Activated T-cell treated with anti-CD3 and anti-CD28 coated beads, Interleukin-2, amount 50 U/mL, for 4 hours (primary cell): ENCODE data around the gene TPI1. TPM values are rescaled to one million over a fixed set of nuclear protein-coding genes. Genes with fewer than 3 reads are reported as not detected.

Experiments used
- ATAC-seq, 2 donors: fragments of 200-7000 bp; cut with Tn5 transposase; one replicate each; pipeline ENCODE4 v1.10.0; 2021
- DNase-seq: peaks from one replicate; pipeline ENCODE4 v3.0.0-alpha.2; 2020
- H3K27me3 Mint-ChIP-seq: one replicate; pipeline ENCODE4 v1.8.0; 2021; ENCODE audit warnings: low read depth, mixed read lengths
- H3K36me3 Mint-ChIP-seq: one replicate; pipeline ENCODE4 v1.8.0; 2022; ENCODE audit warnings: mixed read lengths; ENCODE audit not compliant: insufficient read depth
- H3K4me1 Mint-ChIP-seq: one replicate; pipeline ENCODE4 v1.8.0; 2021; ENCODE audit warnings: low read depth, mixed read lengths
- H3K4me3 Mint-ChIP-seq: one replicate; pipeline ENCODE4 v1.8.0; 2021; ENCODE audit warnings: mild to moderate bottlenecking, moderate library complexity, mixed read lengths
- H3K9me3 Mint-ChIP-seq: one replicate; pipeline ENCODE4 v1.8.0; 2021; ENCODE audit warnings: mixed read lengths
- total RNA-seq, 3 donors: library from RNA; stranded (reverse); gene quantifications; one replicate each; pipeline ENCODE4 v1.2.1, GENCODE V29; 2021

Gene TPI1
- total RNA-seq, 3 donors from 2014 or later: 1,135 to 1,217 (median 1,169) TPM

DNA sequence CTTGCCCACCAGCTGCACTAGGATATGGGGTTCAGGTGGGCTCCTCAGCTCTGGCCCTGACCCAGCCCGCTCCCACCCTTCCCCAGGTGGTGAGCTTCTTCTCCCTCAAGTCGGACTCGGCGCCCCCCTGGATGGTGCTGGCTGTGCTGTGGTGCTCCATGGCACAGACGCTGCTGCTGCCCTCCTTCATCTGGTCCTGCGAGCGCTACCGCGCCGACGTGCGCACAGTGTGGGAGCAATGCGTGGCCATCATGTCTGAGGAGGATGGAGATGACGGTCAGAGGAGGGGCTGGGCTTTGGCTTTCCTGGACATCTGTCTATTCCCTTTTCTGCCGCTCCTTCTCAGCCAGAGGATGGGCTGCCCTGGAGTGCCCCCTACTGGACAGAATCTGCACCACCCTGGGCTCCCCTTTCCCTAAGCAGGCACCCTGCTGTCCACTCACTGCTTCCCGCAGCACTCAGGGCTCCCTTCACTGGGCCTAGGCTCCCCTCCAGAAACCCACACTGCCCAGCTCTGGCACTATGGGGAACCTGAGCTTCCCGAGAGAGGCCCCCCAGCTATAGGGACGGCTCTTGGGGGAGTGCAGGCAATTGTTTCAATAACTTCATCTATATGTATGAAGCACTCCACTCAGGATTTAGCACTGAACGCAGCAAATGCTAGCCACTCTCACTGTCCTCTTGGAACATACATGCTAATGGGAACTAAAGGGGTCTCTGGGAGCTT lies 41.8 kb upstream of the TPI1 start:
- Mint-ChIP-seq H3K4me1 (peaks cover 27% of the 10 kb centered on the region), H3K36me3 (no peaks in the 10 kb centered on the region), H3K9me3 (no peaks in the 10 kb centered on the region), H3K4me3 (no peak overlapping the region), H3K27me3 (peaks cover 40% of the 10 kb centered on the region)
- DNase-seq (peak; percentile 84), ATAC-seq (peak; percentile 62 to 63)

DNA sequence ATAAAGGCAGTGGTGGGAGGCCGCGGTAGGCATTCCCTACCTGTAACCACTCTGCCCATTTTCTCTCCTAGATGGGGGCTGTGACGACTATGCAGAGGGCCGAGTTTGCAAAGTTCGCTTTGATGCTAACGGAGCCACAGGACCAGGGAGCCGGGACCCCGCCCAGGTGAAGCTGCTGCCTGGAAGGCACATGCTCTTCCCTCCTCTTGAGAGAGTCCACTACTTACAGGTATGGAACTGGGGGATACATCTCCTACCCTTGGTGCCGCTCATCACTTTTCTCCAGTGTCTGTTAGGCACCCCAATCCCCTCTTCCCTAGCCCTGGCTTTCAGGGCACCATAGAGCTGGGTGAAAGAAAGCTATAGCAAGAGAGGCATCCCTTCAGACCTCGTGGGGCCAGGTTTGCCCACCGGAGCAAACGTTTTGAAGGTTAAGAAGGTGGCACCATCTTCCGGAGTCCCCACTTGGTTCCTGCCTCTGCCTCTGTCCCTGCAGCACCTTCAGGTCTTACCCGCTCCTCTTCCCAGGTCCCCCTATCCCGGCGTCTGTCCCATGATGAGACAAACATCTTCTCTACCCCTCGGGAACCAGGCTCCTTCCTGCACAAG lies 41.1 kb upstream of the TPI1 start:
- H3K36me3 Mint-ChIP-seq: no peaks in the 10 kb centered on the region
- H3K4me1 Mint-ChIP-seq: peaks cover 20% of the 10 kb centered on the region
- H3K9me3 Mint-ChIP-seq: no peaks in the 10 kb centered on the region
- DNase-seq (no peak), ATAC-seq (no peak)
- no peak overlapping the region for H3K4me3 Mint-ChIP-seq
- H3K27me3 Mint-ChIP-seq: peaks cover 43% of the 10 kb centered on the region

DNA sequence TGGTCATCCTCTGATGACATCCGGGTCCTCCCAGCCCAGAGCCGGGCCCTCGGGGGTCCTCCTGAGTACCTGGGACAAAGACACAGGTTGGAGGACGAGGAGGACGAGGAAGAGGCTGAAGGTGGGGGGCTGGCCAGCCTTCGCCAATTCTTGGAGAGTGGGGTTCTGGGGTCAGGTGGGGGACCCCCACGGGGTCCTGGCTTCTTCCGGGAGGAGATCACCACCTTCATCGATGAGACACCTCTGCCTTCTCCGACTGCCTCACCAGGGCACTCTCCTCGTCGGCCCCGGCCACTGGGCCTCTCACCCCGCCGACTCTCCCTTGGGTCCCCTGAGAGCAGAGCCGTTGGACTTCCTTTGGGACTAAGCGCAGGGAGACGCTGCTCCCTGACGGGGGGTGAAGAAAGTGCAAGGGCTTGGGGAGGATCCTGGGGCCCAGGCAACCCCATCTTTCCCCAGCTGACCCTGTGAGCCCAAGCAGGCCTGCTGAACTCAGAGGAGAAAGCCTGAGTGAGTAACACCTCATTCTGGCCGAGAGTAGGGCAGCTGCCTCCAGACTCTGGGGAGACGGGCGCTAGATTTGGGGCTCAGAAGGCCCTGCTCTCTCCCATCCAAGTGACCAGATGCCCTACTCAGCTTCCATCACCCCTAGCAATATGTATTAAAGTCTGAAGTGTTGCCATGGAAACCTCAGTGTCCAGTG lies 40.4 kb upstream of the TPI1 start:
- DNase-seq (no peak), ATAC-seq (no peak)
- H3K4me3 Mint-ChIP-seq: peak overlapping the region; percentile 50
- H3K4me1 Mint-ChIP-seq: peaks cover 18% of the 10 kb centered on the region
- peaks cover 42% of the 10 kb centered on the region for H3K27me3 Mint-ChIP-seq
- no peaks in the 10 kb centered on the region for H3K9me3 Mint-ChIP-seq
- H3K36me3 Mint-ChIP-seq: no peaks in the 10 kb centered on the region

DNA sequence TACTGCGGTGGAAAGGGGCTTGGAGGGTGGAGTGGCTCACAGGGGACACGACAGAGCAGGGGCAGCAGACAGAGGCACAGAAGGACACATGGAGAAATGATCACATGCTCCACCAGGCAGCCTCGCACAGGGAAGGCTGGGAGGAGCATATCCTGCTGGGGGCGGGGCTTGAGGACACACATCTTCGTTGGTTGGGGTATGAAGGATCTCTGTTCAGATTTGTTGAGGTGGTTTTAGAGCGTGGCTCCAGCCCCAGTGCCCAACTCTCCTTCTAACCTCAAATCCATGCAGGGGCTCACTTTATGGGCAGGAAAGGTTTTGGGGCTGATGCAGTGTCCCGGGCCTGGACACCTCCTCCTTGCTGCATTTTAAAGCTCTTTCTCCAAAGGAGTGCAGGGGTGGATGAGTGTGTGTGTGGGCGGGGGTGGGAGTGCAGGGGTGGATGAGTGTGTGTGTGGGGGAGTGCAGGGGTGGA lies 39.9 kb upstream of the TPI1 start:
- Mint-ChIP-seq H3K36me3 (no peaks in the 10 kb centered on the region), H3K27me3 (peaks cover 40% of the 10 kb centered on the region), H3K4me1 (peaks cover 15% of the 10 kb centered on the region), H3K4me3 (peak overlapping the region; percentile 50), H3K9me3 (no peaks in the 10 kb centered on the region)
- no peak for ATAC-seq
- DNase-seq: peak; percentile 48

DNA sequence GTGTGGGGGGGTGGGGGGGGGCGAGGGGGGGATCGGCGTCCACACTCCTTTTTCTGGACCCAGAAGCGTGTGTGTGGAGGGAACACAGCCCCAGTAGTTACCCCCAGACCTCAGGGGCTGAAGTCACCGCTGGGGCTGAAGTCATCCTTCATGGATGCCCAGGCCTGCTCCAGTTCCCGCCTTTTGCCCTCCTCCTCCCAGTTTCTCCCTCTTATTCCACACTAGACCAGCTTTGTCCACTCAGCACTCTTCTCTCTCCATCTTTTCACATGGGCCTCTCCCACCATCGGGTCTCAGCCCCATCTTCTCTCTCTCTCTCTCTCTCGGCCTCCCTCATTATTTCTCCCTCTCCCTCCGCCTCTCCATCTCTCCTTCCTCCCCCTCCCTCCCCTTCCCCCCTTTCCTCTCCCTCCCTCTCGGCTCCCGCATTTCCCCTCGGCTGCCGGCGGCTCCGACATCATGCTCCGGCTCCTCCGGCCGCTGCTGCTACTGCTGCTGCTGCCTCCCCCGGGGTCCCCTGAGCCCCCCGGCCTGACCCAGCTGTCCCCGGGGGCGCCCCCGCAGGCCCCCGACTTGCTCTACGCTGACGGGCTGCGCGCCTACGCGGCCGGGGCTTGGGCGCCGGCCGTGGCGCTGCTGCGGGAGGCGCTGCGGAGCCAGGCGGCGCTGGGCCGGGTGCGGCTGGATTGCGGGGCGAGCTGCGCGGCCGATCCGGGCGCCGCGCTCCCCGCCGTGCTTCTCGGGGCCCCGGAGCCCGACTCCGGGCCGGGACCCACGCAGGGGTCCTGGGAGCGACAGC lies 39.1 kb upstream of the TPI1 start, which contains the start of gene P3H3:
TSS of gene P3H3 (plus strand) at position 426 of the 799 bp plus-strand sequence. CDS start at position 460, 34 bp downstream.
- no peaks in the 10 kb centered on the region for H3K36me3 Mint-ChIP-seq
- H3K27me3 Mint-ChIP-seq: peaks cover 34% of the 10 kb centered on the region
- peaks cover 15% of the 10 kb centered on the region for H3K4me1 Mint-ChIP-seq
- ATAC-seq: peak; percentile 51 to 55
- no peaks in the 10 kb centered on the region for H3K9me3 Mint-ChIP-seq
- peak within 1 kb of the TSS; percentile 82 for H3K4me3 Mint-ChIP-seq
- no peak for DNase-seq

DNA sequence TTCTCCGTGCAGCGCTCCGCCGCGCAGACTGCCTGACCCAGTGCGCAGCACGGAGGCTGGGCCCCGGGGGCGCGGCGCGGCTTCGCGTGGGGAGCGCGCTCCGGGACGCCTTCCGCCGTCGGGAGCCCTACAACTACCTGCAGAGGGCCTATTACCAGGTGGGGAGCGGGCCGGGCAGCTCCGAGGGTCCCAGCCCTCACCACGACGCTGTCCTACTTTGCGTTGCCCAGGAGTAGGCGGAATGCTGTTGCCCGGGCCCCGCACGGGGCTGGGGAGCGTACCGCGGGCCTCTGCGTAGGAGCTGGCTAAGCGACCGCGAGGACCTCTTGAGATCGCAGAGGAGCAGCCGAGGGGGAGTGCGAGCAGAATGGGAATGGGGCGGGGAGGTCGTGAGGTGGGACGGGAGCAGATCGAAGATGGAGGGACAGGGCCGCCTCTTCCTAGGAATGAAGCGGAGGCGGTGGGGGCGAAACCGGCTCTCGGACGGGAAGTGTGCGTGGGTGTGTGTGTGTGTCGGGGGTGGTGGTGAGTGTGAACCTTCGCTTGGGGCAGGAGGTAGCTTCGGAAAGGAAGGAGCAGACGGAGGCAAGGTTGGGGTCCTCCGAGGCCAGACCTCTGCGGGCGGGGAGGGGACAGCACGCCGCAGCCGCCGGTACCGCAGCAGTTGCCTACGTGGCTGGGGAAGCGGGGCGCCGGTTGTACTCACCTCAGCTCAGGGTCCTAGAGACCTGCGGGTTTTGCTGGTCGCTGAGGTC lies 38.4 kb upstream of the TPI1 start:
- ATAC-seq: peak; percentile 53 to 63
- H3K9me3 Mint-ChIP-seq: no peaks in the 10 kb centered on the region
- H3K36me3 Mint-ChIP-seq: no peaks in the 10 kb centered on the region
- peak; percentile 30 for DNase-seq
- H3K27me3 Mint-ChIP-seq: peaks cover 33% of the 10 kb centered on the region
- H3K4me1 Mint-ChIP-seq: peaks cover 15% of the 10 kb centered on the region
- H3K4me3 Mint-ChIP-seq: peak overlapping the region; percentile 82

DNA sequence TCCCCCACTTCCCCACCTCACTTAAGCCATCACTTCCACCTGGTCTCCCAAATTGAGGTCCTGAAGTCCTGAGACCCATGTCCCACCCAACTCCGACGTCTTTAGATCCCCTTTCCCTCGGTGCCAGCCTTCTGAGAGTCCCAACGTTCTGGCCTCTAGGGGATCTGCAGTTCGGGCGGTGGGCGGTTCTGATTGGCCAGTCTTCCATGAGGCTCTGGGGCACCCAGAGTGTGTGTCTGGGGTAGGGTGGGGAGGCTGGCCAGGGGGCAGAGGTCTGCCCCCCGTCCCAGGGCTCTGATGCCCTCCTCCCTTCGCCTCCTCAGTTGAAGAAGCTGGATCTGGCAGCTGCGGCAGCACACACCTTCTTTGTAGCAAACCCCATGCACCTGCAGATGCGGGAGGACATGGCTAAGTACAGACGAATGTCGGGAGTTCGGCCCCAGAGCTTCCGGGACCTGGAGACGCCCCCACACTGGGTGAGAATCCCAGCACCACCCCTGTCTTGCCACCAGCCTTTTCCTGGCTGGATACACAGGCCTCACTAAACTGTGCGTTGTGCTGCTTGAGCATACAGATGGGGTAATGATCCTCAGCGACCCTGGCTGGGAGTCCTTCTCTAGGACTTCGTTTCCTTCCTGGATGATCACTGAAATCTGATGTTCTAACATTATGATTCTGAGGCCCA lies 37.7 kb upstream of the TPI1 start:
- ATAC-seq (no peak), DNase-seq (no peak)
- H3K4me1 Mint-ChIP-seq: peaks cover 16% of the 10 kb centered on the region
- no peaks in the 10 kb centered on the region for H3K9me3 Mint-ChIP-seq
- peak overlapping the region; percentile 82 for H3K4me3 Mint-ChIP-seq
- peaks cover 29% of the 10 kb centered on the region for H3K27me3 Mint-ChIP-seq
- H3K36me3 Mint-ChIP-seq: no peaks in the 10 kb centered on the region

DNA sequence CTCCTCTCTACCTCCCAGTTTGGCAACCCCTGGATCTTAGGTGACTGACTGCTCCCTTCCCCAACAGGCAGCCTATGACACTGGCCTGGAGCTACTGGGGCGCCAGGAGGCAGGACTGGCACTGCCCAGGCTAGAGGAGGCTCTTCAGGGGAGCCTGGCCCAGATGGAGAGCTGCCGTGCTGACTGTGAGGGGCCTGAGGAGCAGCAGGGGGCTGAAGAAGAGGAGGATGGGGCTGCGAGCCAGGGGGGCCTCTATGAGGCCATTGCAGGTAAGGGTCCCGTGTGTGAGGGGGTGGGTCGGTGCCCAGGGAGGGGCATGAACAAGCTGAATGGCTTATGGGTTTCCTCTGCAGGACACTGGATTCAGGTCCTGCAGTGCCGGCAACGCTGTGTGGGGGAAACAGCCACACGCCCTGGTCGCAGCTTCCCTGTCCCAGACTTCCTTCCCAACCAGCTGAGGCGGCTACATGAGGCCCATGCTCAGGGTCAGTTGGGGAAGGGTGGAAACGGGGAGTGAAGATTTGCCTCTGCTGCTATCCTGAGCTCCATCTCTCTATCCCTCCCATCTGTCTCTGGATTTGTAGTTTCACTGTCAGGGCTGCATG lies 36.9 kb upstream of the TPI1 start:
- peaks cover 23% of the 10 kb centered on the region for H3K27me3 Mint-ChIP-seq
- DNase-seq (no peak), ATAC-seq (no peak)
- H3K36me3 Mint-ChIP-seq: no peaks in the 10 kb centered on the region
- H3K9me3 Mint-ChIP-seq: no peaks in the 10 kb centered on the region
- peaks cover 15% of the 10 kb centered on the region for H3K4me1 Mint-ChIP-seq
- peak overlapping the region; percentile 23 for H3K4me3 Mint-ChIP-seq

DNA sequence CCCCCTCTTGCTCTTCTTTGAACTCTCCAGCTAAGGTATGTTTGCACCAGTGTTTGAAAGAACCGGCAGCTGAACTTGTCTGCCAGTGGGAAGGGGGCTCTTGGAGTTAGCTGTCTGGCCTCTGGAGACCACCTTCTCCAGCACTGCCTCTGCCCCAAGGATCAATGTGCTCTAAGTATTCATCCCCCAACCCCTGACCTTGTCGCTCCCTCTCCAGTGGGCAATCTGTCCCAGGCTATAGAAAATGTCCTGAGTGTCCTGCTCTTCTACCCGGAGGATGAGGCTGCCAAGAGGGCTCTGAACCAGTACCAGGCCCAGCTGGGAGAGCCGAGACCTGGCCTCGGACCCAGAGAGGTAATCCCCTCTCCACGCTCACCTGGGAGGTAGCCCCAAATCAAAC lies 36.3 kb upstream of the TPI1 start:
- Mint-ChIP-seq H3K4me1 (peaks cover 13% of the 10 kb centered on the region), H3K9me3 (no peaks in the 10 kb centered on the region), H3K36me3 (no peaks in the 10 kb centered on the region), H3K27me3 (peaks cover 20% of the 10 kb centered on the region), H3K4me3 (no peak overlapping the region)
- no peak for ATAC-seq
- DNase-seq: no peak

DNA sequence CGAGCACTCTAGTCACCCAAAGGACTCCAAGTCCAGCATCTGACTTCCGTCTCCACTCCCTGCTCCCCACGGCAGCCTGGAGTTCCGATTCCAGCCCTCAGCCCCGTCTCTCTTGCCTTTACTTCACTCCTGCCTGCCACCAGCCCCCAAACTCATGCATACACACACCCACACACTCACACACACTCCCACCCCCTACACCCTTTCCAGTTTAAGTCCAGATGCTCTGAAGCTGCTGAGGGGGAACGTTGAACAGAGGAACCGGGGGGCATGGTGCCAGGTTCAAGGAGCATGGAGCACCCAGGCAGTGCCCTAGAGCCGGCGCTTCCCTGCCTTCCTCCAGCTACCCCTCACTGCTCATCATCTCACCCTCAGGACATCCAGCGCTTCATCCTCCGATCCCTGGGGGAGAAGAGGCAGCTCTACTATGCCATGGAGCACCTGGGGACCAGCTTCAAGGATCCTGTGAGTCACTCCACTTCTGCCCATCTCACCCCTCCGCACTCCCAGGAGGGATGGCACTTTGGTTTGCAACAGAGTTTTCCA lies 35.8 kb upstream of the TPI1 start:
- Mint-ChIP-seq H3K4me1 (peaks cover 13% of the 10 kb centered on the region), H3K27me3 (peaks cover 17% of the 10 kb centered on the region), H3K9me3 (no peaks in the 10 kb centered on the region), H3K36me3 (no peaks in the 10 kb centered on the region), H3K4me3 (no peak overlapping the region)
- DNase-seq (no peak), ATAC-seq (no peak)

DNA sequence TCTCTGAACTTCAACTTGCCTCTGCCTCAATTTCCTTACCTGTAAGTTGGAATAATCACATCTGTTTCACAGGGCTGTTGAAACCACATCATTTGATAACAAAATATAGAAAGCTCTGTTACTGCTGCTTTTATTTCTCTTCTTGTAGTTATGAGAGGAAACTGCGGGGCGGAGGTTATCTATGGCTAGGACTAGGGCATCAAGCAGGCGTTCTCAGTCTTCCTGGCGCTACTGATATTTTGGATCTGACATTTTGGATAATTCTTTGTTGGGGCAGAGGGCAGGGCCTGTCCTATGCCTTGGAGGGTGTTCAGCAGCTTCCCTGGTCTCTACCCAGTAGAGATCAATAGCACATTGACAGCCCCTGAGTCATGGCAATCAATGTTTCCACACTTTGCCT lies 35.2 kb upstream of the TPI1 start:
- H3K27me3 Mint-ChIP-seq: peaks cover 16% of the 10 kb centered on the region
- DNase-seq (no peak), ATAC-seq (no peak)
- H3K9me3 Mint-ChIP-seq: no peaks in the 10 kb centered on the region
- H3K36me3 Mint-ChIP-seq: no peaks in the 10 kb centered on the region
- no peak overlapping the region for H3K4me3 Mint-ChIP-seq
- peaks cover 13% of the 10 kb centered on the region for H3K4me1 Mint-ChIP-seq

DNA sequence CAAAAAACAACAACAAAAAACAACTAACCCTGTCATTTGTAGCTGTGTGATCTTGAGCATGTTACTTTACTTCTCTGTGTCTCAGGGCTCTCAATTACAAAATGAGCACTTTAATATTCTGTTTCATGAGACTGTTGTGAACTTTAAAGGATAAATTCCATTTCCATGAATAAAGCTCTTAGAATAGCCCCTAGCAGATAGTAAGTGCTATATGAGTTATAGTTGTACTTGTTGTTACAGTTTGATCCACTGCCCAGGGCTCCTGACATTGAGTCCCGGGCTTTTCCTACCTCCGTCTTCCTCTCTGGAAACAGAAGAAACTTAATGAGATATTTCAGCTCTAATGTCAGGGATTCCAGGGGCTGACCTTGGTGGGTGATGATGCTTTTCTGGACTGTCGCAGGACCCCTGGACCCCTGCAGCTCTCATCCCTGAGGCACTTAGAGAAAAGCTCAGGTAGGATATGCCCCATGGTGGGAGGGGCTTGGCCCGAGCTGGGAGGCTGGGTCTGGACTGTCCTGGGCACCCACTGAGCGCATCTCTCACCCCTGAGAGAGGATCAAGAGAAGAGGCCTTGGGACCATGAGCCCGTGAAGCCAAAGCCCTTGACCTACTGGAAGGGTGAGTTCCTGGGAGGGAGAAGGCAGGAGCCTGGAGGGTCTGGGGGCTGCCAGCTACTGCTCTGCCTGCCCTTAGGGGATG lies 34.0 kb upstream of the TPI1 start:
- Mint-ChIP-seq H3K27me3 (peaks cover 10% of the 10 kb centered on the region), H3K4me3 (no peak overlapping the region)
- ATAC-seq: no peak

More for the DNA sequence above, 34.0 kb upstream of the TPI1 start:
- Mint-ChIP-seq H3K36me3 (no peaks in the 10 kb centered on the region), H3K9me3 (no peaks in the 10 kb centered on the region), H3K4me1 (peaks cover 5% of the 10 kb centered on the region)
- DNase-seq: no peak
